NCI-H345 treated with DMSO at 0.1 percent for 48 hours (cell line): ENCODE measurements around the gene WIPF3.

Experiments used
- DNase-seq: peaks from one replicate; lab custom pipeline; 2025; ENCODE audit not compliant: unreplicated experiment; lab: John Stamatoyannopoulos, UW

The WIPF3 gene

DNA sequence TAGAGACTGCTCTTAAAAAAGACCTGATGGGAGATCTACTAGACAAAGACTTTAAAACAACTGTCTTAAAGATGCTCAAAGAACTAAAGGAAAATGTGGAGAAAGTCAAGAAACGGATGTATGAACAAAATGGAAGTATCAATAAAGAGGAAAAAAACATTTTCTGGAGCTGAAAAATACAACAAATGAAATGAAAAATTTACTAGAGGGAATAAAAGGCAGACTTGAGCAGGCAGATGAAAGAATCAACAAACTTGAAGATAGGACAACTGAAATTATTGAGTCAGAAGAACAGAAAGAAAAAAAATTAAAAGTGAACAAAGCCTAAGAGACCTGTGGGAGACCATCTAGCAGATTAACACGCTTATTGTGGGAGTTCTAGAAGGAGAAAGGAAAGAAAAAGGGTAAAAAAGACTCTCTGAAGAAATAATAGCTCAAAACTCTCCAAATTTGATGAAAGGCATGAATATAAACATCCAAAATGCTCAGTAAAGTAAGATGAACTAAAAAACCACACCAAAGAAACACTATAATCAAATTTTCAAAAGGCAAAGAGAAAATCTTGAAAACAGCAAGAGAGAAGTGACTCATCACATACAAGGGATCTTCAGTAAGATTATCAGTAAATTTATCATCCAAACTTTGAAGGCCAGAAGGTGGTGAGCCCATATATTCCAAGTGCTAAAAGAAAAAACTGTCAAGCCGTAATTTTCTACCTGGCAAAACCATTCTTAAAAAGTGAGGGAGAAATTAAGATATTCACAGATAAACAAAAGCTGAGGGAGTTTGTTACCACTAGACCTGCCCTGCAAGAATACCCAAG, 100.1 kb downstream of the WIPF3 start:
- no peak for DNase-seq

DNA sequence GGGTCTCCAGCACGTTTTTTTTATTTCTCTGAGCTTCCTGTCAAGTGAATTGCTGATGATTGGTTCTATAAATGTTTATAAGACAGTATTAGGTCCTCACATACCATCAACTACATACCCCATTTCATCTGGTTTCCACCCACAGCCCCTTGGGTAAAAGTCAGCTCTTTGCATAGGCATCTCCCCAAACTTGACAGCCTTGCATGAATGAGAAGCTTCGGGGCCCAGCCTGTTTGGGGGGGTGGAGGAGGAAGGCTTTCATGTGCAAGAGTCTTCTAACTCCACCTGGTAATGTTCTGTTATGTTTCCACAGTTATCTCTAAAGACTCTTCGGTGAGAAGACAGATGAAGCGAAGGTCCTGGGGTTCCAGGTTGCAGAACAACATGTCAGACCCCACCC, 107.9 kb downstream of the WIPF3 start:
- no peak for DNase-seq

DNA sequence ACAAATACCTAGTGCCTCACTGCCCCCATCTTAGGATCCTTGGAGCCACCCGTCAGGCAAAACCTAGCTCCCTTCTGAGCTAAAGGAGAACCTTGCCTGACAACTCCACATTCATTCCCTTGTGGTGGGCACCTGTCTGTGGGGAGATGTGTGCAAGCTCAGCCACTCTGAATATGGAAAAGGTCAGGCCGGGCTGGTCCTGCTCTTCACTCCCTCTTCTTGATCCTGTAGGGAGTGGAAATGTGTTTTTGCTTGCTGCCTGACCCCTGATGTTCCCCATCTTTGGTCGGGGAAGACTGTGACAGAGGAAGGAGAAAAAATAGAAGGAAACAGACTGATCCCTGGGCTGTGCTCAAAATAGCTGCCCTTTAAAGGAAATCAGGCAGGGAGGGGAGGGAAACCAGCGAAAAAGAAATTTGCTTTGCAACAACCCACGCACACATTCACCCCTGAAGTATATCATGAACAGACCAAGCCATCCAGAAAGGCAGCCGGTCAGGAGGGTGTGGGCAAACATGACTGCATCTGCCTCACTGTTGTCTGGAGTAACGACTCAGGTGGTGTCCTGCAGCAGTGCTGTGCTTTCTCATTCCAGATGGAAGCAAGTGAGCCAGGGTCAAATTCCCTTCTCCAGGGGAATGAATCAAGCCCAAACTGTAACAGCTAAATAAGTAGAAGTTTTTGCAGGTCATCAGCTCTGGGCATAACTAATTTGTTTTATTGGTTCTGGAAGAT, 109.3 kb downstream of the WIPF3 start:
- no peak for DNase-seq

DNA sequence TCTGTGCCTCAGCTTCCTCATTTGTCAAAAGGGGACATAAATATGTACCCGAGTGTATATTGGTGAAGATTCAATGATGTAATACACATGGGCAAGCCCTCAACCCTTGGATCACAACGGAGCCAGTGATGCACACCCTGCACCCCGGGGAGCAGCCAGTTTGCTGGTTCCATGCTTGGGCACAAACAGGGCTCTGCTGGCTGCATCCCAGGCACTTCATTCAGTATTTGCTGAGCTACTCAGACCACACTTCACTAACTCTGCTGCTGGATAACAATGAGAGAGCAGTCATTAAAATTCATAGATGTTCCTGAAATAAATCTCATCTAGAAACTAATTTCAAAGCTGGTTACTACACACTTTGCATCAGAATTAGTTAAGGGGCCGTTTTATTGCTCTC, 111.3 kb downstream of the WIPF3 start:
- DNase-seq = peak; percentile 87

DNA sequence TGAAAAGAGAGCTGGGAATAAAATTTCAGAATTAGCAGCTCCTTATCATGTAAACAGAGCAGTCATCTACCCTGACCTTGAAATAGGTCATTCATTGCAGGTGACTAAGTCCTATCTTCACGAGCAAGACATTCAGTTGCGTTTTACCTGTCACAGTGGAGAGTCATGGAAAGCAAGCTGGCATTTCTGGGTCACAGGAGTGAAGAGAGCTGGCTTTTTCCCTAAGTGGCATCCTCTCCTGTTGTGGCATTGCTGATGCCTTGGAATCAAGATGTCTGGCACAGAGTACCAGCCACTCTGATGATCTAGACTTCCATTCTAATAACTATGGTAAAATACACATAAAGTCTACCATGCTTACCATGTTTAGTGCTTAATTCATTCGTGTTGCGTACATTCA, 112.5 kb downstream of the WIPF3 start:
- no peak for DNase-seq

DNA sequence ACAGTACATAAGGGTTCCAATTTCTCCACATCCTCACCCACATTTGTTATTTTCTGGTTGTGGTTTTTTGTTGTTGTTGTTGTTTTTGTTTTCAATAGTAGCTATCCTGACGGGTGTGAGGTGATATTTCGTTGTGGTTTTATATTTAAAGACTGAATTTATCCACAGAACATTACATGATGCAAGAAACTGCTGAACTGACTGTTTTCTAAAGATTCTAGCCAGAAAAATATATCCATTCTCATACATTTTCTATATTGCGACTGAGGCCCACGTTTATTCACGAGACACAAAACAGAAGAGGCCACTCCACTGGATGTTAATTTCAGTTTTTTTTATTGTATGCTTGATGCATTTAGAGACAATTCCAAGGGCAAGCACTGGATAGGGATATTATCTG, 113.5 kb downstream of the WIPF3 start:
- no peak for DNase-seq

DNA sequence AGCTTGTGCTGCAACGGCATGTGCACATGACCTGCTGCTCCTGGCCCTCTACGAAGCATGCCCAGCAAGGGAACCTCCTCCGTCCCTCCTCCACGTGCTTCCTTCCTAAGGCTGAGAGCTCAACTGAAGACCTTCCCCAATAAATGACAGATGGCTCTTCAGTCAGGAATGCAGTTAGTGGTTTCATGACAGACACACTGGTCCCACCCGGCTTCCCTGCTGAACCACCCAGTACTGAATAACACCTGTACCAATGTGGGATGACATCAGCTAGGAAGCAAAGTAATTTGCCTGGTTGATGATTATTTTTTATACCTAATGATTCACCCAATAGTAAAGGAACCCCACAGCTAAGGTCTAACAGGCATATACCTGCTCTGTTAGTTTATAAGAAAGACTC, 114.2 kb downstream of the WIPF3 start:
- DNase-seq = no peak

DNA sequence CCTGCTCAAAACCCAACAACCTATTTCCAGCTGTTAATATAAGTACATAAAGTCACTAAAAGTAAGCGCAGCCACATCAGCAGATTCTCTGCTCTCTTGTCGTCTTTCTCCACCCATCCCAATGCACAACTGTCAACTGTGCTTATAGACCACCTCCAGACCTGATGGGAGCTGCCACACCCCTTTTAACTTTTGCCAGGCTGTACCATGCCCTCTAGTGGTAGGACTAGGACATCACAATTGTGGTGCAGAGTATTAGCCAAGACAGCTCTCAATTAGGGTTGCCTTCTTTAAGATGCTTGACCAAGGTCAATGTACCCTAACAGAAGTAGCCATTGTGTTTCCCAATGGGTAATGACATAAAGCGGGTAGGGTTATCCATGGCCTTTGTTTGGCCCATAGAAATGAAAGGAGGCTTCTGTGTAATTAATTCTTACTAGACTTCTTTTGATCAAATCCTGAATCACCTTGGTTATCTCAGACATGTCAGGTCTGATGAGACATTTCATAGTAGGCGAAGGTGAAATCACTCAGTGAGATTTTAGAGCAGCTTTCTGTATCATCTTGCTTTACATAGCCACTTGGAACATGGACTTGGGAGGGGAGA, 115.2 kb downstream of the WIPF3 start:
- peak; percentile 75 for DNase-seq

DNA sequence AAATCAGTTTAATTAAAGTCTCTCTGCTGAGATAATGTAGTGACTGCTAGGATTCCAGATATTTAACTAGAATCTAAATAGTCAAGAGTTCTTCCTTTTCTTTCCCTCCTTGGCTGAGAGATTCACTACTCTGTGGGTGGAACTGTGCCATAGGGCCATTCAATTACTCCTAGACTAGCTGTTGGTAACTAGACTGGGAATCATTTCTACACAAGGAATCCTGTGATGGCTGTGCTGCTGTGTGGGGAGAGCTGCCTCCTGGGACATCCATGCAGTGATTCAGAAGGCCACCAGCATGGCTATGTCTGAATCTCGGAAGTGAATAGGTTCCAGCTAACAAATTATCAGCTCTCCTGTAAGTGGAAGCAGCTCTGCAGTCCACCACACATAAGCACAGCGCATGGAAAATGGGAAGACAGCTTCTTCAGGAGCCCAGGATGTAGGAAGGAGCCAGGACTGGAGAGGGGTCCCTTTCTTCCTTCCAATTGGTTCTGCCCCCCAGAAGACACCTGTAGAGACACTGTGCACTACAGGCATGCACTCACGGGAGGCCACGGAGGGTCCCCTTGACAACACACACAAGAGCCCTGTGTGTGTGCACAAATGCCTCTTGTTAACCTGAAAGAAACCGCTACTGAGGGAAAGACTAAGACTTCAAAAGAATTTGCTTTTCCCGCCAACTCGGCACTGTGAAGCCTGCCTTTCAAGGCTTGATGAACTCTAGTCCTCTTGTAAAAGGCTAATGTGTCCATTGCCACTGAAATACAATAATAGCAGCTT, 116.8 kb downstream of the WIPF3 start:
- DNase-seq = no peak

DNA sequence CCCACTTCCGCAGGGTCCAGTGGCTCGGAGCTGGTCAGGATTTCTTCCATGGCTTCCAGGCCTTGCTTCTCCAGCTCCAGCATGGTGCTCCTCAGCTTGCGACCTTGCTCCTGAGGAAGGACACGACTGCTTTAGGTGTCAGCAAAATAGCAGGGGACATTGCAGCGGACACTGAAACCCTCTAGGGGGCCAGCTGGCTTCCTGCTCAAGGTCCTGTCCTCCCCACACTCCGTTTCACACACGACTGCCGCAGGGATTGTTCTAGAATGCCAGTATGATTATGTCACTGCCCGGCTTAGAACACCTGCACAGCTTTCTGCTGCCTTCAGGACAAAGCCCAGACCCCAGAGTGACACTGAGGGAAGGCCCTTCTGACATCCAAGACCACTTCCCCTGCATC, 117.7 kb downstream of the WIPF3 start:
- DNase-seq = no peak

DNA sequence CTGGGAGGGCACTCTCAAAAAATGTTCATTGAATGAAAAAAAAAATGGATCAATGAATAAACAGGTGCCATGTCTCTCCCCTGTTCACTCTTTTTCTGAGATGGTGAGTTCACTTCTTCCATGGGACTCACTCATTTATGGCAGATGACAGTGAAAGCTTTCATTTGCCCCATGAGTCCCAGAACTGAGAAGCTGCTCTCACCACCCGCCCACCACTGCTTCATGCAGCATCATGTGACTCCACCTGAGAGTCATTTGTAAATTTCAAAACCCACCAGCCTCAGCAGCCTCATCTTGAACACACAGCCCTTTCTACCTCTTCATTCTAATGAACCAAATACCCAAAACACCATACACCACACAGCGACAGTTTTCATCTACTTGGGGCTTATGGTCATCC, 118.4 kb downstream of the WIPF3 start:
- DNase-seq = no peak

DNA sequence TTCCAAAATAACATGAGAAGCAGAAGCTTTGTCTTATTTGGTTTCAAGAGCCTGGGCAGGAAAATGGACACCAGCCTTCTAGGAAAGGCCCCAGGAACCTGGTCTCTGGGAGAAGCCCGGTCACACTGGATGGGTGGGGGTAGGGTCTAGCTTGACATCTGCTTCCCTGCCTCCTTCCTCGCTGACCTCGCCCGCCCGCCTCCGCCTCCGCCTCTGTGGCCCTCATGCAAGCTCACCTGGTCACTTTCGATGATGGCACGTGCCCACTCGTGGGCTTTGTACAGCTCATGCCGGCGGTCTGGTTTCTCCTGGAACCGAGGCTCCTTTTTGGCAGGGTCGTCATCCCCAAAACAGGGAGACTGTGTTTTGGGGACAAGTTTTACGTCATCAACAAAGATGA, 119.9 kb downstream of the WIPF3 start:
- no peak for DNase-seq

DNA sequence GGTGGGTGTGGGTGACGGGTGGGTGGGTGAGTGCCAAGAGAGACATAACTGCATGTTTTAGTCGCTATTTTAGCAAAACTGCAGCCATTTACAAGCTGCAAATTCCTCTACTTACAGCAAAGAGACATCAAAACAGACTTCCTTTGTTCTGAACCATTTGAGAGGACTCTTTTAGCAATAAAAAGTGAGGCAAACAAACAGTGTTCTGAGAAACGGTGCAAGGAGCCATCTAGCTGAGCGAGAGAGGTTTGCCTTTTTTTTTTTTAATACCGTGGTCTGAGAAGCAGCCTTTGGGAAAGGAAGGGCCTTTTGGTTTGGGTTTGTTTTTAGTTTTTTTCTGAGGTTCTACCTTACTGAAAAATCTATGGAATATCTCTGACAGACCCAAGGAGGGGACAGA, 120.4 kb downstream of the WIPF3 start:
- DNase-seq = no peak

DNA sequence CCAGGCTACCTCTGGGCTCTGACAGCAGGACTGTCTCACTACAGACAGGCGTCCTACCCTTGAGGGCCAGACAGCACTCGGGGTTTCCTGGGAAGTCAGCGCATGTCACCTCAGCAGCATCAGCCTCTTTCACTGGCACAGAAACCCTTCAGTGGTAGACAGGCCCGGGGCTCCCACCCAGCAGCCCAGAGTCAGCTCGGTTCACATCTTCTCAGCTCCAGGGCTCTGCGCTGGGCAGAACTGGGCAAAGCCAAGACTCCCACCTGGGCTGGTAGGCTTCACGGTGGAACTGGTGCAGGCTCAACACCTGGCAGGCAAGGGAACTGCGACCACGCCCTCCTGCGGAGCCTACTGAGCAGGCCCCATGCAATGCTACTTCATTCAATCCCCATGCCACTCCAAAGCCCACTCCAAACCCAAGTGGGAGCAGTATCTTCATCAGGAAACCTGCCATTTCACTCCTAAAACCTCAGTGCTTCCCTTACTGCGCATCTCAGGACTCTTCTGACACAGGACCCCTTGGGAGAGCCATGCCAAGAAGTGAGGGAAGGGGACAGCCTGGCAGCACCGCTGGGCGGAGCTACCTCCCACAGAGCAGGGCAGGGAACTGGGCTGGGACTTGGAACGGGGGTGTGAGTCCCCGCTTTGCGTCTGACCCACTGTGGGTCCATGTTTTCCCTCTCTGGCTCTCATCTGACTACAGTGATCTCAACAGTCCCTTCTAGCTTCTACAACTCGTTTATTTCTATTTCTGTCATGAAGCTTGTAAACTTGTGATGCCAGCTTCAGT, 122.9 kb downstream of the WIPF3 start:
- DNase-seq = no peak

DNA sequence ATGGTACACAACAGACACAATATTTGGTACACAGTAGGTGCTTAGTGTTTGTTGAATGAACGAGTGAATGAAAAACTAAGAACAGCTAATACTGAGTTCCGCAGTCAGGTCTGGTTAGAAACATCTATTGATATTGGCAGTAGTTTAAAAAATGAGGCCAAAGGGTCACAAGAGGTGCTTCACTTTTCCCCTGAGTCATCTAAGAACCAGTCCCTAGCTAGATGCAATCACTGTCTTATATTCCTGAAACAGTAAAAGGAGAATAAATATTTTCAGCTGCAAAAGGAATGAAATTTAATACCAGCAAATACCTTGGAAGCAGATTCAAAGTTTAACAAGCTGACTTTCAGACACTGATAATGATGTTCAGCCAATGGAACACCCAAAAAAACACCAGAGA, 128.8 kb downstream of the WIPF3 start:
- no peak for DNase-seq

DNA sequence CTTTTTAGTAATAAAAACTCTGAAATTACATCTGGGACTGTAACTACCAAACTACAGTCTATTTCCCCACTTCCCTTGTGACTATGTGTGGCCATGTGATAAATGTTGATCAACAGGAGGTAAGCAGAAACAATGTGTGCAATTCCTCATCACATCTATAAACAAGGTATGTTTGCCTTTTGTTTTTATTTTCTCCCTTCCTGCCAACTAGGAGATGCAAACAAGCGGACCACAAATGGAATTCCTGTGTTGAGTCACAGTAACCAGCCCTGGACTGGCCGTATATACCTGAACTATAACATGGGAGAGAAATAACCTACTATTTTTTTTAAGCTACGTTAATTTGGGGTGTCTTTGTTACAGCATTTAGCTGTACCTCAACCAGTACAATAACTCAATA, 130.8 kb downstream of the WIPF3 start:
- no peak for DNase-seq

DNA sequence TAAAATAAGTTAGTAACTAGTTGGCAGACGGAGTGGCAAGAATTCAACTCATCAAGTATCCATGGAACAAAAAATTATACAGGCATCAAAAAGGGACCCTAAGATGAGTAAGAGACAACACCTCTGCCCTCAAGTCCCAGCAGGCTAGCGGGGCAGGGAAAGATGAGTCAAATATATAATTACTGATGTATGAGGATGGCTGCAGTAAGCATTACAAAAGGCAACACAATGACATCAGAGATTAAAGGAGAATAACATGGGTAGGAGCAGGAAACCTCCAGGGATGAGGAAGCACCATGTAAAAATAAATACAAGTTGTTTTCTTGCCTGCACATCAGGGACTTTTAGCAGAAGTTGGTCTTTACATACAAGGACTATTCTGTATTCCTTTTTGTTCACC, 133.9 kb downstream of the WIPF3 start:
- no peak for DNase-seq

DNA sequence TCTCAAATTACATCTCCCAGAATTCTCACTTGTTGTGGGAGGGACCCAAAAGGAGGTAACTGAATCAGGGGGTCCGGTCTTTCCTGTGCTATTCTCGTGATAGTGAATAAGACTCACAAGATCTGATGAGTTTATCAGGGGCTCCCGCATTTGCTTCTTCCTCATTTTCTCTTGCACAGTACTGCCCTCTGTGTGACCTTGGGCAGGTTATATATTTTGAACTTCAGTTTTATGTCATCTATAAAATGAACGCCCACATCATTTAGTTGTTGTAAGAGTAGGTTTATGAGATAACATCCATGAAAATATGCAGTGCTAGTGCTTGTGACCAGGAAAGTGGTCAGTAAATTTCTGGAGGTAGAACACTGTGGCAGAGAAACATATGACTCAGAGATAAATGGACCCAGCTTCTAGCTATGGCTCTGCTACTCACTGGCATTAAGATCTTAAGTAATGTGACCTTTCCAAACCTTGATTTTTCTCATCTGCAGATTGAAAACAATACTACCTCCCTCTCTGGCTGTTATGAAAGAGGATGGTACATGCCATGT, 139.0 kb downstream of the WIPF3 start:
- no peak for DNase-seq

DNA sequence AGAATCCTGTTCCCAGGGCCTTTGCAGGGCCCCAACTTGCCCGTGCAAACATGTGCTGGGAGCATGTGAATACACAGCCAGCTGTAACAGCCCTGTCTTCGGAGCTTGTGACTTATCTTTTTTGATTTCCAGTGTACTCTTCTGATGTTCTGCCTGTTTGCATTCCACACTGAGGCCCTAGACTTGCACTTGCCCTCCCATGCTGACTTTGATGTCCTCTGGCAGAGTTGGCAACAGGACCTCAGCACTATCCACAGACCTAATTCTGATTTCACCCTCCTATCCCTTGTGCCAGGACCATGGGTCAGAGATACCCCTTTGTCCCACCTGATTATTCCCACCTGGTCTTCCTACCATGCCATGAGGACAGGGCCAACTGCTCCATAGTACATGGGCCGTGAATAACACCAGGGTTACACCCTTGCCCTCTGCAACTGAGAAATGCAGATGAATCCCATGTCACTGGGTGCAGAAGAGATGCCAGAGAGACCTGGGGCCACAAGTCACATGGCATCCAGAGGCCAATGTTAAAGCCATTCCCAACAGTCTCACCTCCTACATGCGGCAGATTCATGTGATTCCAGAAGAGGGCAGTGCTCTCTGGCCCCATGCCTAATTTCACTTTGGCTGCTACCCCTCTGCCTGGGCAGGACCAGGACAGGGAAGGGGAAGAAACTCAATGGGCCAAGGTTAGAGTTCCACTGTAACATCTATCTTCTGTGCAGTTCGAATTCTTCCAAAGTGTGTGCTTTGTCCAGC, 140.3 kb downstream of the WIPF3 start:
- no peak for DNase-seq

DNA sequence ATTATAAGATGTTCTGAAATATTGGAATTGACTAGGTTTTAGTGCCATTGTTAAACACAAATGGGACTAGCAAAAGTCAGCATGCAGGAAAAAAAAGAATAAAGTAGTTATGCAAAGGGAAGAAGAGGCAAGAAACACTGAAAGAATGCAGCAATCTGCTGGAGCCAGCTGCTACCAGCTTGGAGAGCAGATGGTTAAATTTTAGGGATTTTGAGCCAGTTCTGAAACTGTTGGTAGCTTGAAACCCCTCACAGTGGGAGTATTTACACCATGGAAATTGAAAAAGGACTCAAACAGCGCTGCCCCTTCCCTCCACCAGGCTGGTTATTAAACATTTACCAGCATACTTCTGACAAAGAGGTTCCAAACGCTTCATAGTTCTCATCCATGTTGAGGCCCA, 142.3 kb downstream of the WIPF3 start:
- no peak for DNase-seq
